ENCODE data around the gene ADAMTS17.

- TF ChIP-seq POLR2A (IDR thresholded peaks at IDR 0.05; ENCODE audit: low read length) (no peak), GATA1 (IDR thresholded peaks at IDR 0.05; ENCODE audit: low read depth, low read length) (no peak)
Measured at GRCh38 chr15:100190675-100191074, 151.1 kb downstream of the ADAMTS17 start.
